Measurements from ENCODE around the gene LMNB1. TPM values are rescaled to one million over a fixed set of nuclear protein-coding genes. Genes with fewer than 3 reads are reported as not detected.

The LMNB1 gene
- total and polyA plus RNA-seq, 12 donors = 0.78 to 14.7 (median 1.4) TPM

GRCh38 chr5:126818736-126819135 is 41.8 kb downstream of the LMNB1 start:
- H3K27ac ChIP-seq = no peak overlapping the region
- H3K36me3 ChIP-seq = peaks cover 0 to 74% (median 0%) of the 10 kb centered on the region in 9 donors
- intact Hi-C loops (cut with DNase I) = no loop called here
- no peaks in the 10 kb centered on the region for H3K27me3 ChIP-seq
- no peak overlapping the region for H3K4me3 ChIP-seq
- ATAC-seq (no peak), DNase-seq (no peak)
- TF ChIP-seq, protein P1, sequence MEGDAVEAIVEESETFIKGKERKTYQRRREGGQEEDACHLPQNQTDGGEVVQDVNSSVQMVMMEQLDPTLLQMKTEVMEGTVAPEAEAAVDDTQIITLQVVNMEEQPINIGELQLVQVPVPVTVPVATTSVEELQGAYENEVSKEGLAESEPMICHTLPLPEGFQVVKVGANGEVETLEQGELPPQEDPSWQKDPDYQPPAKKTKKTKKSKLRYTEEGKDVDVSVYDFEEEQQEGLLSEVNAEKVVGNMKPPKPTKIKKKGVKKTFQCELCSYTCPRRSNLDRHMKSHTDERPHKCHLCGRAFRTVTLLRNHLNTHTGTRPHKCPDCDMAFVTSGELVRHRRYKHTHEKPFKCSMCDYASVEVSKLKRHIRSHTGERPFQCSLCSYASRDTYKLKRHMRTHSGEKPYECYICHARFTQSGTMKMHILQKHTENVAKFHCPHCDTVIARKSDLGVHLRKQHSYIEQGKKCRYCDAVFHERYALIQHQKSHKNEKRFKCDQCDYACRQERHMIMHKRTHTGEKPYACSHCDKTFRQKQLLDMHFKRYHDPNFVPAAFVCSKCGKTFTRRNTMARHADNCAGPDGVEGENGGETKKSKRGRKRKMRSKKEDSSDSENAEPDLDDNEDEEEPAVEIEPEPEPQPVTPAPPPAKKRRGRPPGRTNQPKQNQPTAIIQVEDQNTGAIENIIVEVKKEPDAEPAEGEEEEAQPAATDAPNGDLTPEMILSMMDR (IDR thresholded peaks at IDR 0.05) = no peak
- WGBS, 2 donors = 97 to 98% methylated on average over 4 of the region's 4 CpGs
- no peaks in the 10 kb centered on the region for H3K9me3 ChIP-seq
- peaks cover 0 to 17% (median 0%) of the 10 kb centered on the region in 9 donors for H3K4me1 ChIP-seq

DNA sequence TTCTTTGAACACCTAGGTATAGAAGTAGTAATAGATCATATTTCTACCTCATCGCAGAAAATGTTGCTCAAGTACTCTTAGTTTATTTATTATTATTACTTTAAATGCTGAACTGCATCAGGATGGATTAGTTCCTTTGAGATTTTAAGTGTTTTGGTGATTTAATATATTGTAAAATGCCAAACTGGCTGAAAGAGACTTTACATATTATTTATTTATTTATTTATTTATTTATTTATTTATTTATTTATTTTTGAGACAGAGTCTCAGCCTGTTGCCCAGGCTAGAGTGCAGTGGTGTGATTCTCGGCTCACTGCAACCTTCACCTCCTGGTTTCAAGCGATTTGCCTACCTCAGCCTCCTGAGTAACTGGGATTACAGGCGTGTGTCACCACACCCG is 42.3 kb downstream of the LMNB1 start:
- intact Hi-C loops (cut with DNase I) = no loop called here
- H3K4me3 ChIP-seq = no peak overlapping the region
- ATAC-seq (no peak), DNase-seq (no peak)
- TF ChIP-seq, protein P1 (IDR thresholded peaks at IDR 0.05) = no peak
- H3K9me3 ChIP-seq = no peaks in the 10 kb centered on the region
- peaks cover 0 to 77% (median 0%) of the 10 kb centered on the region in 9 donors for H3K36me3 ChIP-seq
- no peak overlapping the region for H3K27ac ChIP-seq
- no peaks in the 10 kb centered on the region for H3K27me3 ChIP-seq
- WGBS, 2 donors = 94 to 98% methylated on average over 5 of the region's 5 CpGs
- peaks cover 0 to 14% (median 0%) of the 10 kb centered on the region in 9 donors for H3K4me1 ChIP-seq

- DNase-seq (no peak), ATAC-seq (no peak)
- Histone ChIP-seq H3K27ac (no peak overlapping the region), H3K9me3 (no peaks in the 10 kb centered on the region), H3K4me1 (no peaks in the 10 kb centered on the region), H3K27me3 (no peaks in the 10 kb centered on the region), H3K36me3 (peaks cover 0 to 90% (median 0%) of the 10 kb centered on the region in 9 donors), H3K4me3 (no peak overlapping the region)
- 66 to 77% methylated on average over 3 of the region's 3 CpGs for WGBS, 2 donors
- TF ChIP-seq, protein P1 (IDR thresholded peaks at IDR 0.05) = no peak
- intact Hi-C loops (cut with DNase I) = no loop called here
These were observed 49.8 kb downstream of the LMNB1 start for GRCh38 chr5:126826619-126827215.

GRCh38 chr5:126829098-126829497 is 52.2 kb downstream of the LMNB1 start:
- no peaks in the 10 kb centered on the region for H3K4me1 ChIP-seq
- no peaks in the 10 kb centered on the region for H3K27me3 ChIP-seq
- no peak overlapping the region for H3K27ac ChIP-seq
- no peaks in the 10 kb centered on the region for H3K9me3 ChIP-seq
- no peak overlapping the region for H3K4me3 ChIP-seq
- intact Hi-C loops (cut with DNase I) = no loop called here
- TF ChIP-seq, protein P1 (IDR thresholded peaks at IDR 0.05) = no peak
- peaks cover 0 to 91% (median 0%) of the 10 kb centered on the region in 9 donors for H3K36me3 ChIP-seq
- DNase-seq = no peak
- 91% methylated on average over 5 of the region's 5 CpGs for WGBS, 2 donors
- no peak for ATAC-seq
